GM19351 (cell line): ENCODE data around the gene NEGR1.

Experiments
- ATAC-seq: cut with Tn5 transposase; IDR thresholded peaks from one replicate; pipeline ENCODE4 v1.9.1; 2021; ENCODE audit warnings: mild to moderate bottlenecking, moderate library complexity; ENCODE audit not compliant: unreplicated experiment

NEGR1 gene

DNA sequence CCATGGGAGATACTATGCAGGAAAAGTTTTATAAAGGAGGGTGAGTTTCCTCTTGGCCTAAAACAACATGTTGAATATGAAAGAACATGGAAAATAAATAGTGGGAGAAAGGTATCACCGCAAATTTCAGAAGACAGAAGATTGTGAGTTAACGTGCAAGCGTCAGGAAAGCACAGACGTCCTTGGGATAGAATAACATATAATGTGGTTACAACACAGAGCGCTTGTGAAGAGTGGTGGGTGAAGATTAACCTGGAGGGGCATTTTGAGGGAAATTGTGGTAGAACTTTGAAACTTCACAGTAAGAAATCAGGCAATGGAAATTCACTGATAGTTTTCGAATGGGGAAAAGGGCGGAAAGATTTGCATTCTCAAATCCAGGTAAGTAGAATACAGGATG, 47.3 kb downstream of the NEGR1 start:
- ATAC-seq = no peak

GRCh38 chr1:72230746-72231145, 51.6 kb downstream of the NEGR1 start:
- no peak for ATAC-seq

- no peak for ATAC-seq
Observed at GRCh38 chr1:72229893-72230292, 52.4 kb downstream of the NEGR1 start.

GRCh38 chr1:72227667-72228066, 54.7 kb downstream of the NEGR1 start:
- ATAC-seq = no peak

DNA sequence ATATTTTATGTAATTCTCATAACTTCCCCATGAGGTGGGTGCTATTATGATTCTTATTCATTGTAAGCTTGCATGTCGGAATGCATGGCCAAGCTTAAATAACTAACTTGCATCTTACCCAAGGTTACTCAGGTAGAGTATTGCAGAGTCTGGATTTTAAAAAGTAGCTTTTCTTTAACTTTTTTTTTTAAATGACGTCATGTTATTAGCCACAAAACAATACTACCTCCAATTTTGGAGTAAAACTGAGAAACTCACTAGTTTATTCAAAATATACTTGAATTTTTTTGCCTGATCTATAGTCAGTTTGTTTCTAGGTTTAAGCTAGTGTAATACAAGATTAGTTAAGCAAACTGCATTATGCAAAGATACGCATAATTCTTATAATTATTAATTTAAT, 57.8 kb downstream of the NEGR1 start:
- ATAC-seq = no peak

DNA sequence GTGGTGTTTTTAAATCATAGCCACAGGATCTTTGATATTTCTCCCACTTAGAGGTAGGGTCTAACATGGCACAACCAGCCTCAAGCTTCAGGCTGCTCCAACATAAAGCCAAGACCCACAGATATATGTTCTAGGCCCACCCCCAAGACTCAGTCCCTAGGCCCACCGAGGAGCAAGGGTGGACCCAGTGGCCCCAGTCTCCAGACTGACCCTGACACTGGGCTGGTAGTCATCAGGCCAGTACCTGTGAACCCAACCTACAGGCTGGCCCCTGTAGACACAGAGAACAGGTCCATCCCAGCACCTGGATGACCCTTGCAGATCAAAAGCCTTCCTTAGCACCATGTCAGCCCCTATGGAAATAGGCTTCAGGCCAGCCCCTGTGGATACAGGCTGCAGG, 60.5 kb downstream of the NEGR1 start:
- no peak for ATAC-seq

DNA sequence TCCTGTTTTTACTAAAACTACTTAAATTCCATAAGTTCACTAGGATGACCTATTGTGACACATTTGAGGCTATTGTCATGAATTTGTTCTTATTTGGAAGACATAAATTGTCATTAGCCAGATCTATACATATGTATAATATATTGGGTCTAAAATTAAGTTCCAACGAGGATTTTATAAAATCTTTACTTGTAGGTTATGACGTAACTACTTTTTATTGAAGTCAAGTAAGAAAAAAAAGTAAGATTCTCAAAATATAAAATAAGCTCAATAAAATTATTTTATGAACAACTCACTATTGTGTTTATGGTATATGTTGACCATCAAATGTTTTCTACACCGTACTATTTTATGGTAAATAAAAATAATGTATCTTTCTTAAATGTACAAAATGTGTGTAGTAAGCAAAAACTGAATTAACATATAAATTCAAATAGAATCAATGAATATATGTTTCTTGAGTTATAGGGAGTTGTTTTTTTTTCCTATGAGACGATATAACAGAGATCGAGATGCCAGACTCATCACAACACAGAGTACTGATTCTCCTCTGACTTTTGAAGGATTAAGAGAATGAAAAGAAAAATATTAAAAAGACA, 64.1 kb downstream of the NEGR1 start:
- ATAC-seq = no peak

DNA sequence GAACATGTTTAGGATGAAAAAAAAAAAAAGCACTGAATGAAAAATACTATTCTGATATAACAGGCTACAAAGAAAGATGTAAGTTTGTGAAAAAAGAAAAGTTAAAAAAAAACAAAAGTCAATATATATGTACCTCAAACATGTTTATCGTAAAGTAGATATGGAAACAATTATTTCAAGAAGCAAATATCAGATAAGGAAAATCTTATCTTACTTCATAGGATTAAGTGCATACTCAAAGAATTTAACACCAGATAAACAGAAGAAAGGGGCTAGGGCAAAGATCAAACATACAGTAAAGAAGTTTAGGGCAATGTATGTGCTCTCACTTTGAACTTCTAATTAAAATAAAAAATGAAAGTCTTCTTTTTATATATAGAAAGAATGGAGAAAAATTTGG, 75.3 kb downstream of the NEGR1 start:
- no peak for ATAC-seq

- ATAC-seq = no peak
Observed at GRCh38 chr1:72202761-72203160, 79.6 kb downstream of the NEGR1 start.

DNA sequence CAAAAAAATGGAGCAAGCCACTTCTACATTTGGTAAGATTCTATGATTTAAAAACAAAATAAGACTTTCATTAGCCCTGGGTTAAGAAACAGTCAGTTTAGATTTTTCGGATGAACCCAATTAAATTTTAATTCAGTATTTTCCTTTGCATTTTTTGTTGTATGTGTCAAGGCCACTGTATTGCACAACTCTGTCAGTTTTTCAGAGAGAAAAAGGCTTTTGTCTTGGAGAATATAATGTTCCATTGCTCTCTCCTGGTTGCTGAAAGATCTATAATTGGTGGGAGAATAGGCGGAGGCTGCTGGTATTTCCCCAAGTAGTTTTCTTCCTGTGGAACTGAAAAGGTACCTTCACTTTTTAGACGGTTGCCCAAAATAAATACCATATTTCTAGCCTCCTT, 84.6 kb downstream of the NEGR1 start:
- ATAC-seq = no peak

GRCh38 chr1:72186733-72187307, 95.5 kb downstream of the NEGR1 start:
- ATAC-seq = no peak

DNA sequence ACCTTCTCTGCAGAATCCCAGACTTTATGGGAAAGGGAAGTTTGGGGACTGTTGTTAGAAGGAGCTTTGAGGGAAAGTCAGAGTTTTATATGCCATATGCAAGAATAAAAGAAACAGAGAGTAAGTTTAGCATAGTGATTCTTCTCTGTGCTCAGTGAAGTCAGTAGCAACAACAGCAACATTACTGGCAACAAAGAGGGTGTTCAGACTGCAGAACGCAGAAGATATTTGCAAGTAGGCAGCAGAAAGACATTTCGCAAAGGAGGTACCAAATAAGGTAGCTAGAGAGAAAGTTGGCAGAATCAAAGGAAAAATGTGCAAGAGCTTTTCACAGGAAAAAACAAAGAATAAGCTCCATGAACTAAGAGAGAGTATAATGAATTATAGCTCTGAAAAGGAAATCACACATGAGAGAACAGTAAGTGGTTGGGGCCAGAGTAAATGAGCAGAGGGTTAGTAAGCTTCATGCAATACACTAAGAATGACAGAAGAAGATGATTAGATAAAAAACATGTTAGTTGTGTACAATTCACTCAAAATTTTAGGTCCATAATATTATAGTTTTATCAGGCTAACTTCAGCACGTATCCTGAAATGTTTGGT, 98.1 kb downstream of the NEGR1 start:
- ATAC-seq = no peak

DNA sequence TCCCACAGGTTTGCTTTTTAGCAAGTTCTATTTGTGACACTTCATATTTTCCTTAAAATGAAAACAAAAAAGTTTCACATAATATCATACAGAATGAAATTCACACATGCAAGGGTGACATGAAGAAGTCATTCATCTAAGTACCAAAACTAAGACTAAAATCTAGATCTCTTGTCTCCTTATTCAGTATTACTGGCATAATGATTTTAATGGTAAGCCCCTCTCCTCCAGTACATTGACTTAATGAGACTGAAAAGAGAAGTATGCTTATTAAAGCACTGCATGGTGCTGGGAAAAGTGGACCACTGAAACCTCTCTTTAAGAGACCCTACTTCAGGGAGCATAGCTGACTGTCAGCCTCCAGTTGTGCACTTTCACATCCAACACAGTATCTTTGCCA, 99.5 kb downstream of the NEGR1 start:
- ATAC-seq = no peak

DNA sequence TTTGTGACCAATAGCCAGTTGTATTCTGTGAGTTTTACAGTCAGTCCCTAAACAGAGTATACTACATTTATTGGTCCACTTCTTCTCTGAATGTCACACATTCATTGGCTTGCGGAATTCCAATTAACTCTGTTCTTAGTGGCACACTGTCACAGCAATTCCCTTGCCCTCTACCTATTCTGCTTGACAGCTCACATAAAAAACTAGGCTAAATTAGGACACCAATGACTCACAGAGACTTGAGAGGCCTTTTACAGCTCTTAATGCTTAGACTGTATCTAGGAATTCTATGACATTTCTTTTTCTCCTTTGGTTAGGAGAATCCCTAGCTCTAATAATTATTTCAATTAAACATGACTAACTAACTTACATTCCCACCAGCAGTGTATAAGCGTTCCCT, 104.1 kb downstream of the NEGR1 start:
- ATAC-seq = no peak

DNA sequence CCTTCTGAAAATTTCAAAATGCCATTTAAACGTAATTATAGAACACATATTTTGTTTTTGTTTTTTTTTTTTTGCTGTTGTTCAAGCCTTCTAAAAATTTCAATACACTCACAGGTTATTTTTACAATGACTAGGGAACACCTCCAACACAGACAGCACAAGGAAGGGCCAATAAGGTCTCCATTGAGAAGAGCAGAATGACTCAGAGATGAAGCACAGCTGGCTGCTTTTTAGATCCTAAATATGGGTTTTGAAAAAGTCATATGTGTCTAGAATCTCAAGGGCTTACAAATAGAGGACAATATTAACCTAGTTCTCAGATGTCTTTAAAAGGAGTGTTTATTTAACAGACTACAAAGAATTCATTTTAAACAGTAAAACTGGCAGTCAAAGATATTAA, 104.6 kb downstream of the NEGR1 start:
- no peak for ATAC-seq

DNA sequence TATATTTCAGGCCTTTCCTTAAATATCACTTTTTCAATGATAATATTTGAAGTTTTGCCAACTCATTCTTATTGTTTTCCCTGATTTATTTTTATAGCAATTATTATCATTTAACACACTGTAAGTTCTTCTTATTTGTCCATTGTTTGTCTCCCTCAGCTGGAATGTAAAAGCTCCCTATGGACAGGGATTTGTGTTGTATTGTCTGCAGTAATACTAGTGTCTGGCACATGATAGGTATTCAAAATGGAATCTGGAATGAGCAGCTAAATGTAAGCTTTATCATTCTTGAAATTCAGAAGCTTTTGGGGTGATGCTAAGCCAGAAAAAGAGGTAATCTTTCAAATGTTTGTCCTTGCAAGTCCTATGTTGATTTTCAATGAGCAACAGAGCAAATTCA, 112.1 kb downstream of the NEGR1 start:
- no peak for ATAC-seq

- no peak for ATAC-seq
Observed at GRCh38 chr1:72166426-72166825, 115.9 kb downstream of the NEGR1 start.

GRCh38 chr1:72150508-72150907, 131.8 kb downstream of the NEGR1 start:
- ATAC-seq = no peak

GRCh38 chr1:72141875-72142274, 140.5 kb downstream of the NEGR1 start:
- no peak for ATAC-seq

GRCh38 chr1:72140222-72140621, 142.1 kb downstream of the NEGR1 start:
- no peak for ATAC-seq

DNA sequence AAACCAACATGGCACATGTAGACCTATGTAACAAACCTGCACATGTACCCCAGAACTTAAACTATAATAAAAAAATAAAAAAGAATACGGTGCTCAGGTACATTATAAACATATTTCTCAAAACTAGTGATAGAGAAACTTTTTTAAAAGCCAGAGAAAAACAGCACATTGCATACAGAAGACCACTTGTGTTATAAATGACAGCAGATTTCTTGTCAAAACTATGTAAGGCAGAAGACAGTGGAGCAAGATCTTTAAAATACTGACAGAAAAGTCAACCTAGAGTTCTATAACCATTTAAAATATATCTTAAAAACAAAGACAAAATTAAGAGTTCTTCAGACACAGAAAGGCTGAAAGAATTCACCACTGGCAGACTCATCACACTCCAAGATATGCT, 144.7 kb downstream of the NEGR1 start:
- no peak for ATAC-seq

DNA sequence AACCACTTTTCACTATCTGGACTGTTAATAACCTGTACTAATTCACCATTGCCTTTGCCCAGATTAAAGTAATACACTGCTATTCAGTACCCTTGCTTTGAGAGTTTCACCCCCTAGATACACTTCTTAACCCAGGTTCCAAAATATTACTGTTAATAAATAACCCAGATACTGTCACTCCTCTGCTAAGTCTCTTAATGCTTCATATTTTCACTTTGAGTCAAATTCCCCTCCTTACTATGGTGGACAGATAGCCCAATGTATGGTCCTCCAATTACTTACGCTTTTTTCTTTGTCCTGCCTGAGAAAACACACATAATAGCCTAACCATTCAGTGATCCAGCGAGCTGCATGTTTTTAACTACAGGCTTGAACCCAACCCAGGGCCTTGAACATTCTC, 152.5 kb downstream of the NEGR1 start:
- no peak for ATAC-seq
